Measurements from ENCODE around the gene FIGNL2.

Gene FIGNL2

DNA sequence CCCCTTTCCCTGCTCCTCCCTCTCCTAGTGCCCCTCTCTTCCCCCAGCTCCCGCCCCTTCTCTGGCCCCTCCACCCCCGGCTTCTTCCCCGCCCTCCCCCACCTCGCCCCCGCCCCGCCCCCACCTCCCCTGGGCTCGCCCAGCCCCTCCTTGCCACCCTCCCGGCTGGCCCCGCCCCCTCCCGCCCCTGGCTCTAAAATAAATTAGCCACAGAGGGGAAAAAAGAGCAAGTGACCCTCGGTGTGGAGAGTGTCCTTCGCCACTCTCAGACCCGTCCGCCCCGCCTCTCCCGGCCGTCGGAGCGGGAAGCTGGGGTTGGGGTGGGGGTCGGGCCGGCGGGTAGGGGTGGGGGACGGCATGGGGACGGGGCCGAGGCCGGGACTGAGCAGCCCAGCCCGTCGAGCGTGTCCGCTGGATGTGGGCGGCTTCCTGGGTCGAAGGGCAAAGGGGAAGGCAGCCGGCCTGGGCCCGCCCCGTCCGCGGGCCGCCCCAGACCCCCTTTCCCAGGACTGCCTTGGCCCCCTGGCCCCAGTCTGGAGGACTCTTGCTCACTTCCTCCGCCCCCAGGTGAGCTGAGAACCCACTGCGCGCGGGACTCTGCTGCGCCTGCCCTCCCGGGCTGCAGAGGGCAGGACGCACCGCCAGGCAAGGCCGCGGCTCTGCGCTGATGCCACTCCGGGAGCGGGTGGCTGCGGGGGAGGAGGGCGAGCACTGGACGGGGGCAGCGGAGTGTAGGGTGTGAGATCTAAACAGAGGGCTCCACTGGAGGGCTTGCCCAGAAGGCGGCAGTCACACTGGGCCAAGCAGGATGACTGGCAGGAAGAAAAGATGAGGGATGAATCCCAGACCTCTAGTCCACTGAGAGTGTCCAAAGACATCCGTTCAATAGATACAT lies 570 bp upstream of the FIGNL2 start:
- TF ChIP-seq POLR2A (IDR thresholded peaks at IDR 0.05; ENCODE audit: extremely low read depth, insufficient read length) (no peak), MYC (IDR thresholded peaks at IDR 0.05; ENCODE audit: low read depth, low read length) (no peak)
- TF ChIP-seq, protein P1, sequence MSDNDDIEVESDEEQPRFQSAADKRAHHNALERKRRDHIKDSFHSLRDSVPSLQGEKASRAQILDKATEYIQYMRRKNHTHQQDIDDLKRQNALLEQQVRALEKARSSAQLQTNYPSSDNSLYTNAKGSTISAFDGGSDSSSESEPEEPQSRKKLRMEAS (IDR thresholded peaks at IDR 0.05; ENCODE audit: low read depth, low read length), result no peak
- TF ChIP-seq, protein P2, sequence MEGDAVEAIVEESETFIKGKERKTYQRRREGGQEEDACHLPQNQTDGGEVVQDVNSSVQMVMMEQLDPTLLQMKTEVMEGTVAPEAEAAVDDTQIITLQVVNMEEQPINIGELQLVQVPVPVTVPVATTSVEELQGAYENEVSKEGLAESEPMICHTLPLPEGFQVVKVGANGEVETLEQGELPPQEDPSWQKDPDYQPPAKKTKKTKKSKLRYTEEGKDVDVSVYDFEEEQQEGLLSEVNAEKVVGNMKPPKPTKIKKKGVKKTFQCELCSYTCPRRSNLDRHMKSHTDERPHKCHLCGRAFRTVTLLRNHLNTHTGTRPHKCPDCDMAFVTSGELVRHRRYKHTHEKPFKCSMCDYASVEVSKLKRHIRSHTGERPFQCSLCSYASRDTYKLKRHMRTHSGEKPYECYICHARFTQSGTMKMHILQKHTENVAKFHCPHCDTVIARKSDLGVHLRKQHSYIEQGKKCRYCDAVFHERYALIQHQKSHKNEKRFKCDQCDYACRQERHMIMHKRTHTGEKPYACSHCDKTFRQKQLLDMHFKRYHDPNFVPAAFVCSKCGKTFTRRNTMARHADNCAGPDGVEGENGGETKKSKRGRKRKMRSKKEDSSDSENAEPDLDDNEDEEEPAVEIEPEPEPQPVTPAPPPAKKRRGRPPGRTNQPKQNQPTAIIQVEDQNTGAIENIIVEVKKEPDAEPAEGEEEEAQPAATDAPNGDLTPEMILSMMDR (IDR thresholded peaks at IDR 0.05; ENCODE audit: low read depth, low read length), result no peak
- H3K4me3 ChIP-seq (ENCODE audit: low read depth, low read length), result no peak overlapping the region
- DNase-seq (ENCODE audit: low read depth), result no peak

DNA sequence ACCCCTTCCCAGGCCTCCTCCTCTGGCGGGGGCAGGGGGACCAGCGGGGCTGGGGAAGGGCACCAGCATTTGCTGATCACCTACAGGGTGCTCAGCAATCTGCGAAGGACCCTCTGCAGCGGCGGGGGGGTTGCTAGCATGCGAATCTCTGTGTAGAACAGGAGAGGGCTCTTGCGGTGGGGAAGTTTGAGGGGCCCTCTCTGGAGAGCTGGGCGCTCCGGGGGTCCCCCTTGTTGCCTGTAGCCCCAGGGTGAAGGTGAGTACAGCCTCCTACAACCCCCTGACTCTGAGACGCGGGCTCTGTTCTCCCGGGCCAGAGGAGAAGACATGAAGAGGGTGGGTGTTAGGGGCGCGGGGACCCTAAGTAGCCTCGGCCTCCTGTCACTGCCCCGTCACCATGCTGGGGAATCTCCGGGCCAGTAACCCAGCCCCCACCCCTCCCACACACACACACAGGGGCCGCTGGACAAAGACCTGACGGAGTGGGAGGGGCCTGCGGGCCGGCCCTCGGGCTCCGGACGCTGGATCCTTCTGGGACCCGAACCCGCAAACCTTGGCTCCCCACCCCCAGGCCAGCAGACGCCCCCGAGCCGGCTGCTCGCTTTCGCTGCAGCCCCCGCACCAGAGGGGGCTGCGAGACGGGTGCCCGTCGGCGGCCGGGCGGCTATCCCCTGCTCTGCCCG lies 734 bp downstream of the FIGNL2 start:
- H3K4me3 ChIP-seq (ENCODE audit: low read depth, low read length), result no peak overlapping the region
- no peak for DNase-seq (ENCODE audit: low read depth)
- TF ChIP-seq, protein P2 (IDR thresholded peaks at IDR 0.05; ENCODE audit: low read depth, low read length), result no peak
- TF ChIP-seq, protein P1 (IDR thresholded peaks at IDR 0.05; ENCODE audit: low read depth, low read length), result no peak

DNA sequence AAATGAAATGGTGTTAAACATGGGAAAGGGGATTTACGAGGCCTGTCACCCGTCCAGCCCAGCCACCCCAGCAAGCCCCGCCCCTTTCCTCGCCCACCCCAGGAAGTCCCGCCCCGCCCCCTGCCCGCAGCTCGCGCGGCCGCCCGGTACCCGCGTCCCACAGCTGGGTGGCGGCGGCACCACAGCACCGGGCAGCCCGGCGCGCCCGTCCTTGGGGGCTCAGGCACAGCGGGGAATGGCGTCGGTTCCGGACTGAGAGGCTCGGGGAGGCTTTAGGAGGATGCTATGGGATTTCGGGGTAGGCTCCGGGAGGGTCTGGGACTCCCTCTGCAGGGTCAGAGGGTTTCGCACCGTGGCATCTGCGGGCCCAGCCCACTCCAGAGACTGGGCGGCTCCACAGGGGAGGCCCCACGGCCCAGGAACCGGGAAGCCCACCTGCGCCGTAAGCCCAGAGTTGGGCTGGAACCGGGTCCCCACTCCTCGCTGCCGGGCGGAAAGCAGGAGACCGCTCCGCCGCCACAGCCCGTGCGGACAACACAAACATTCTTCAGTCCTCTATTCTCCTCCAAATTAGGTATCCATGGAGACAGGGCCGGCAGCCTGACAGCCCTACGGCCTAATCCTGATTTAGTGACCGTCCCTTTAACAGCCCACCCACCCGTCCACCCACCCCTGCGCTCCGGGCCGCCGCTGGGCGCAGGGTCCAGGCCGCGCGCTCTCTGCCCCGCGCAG lies 1.4 kb downstream of the FIGNL2 start:
- peak; percentile 27 for DNase-seq (ENCODE audit: low read depth)
- TF ChIP-seq, protein P1 (IDR thresholded peaks at IDR 0.05; ENCODE audit: low read depth, low read length), result no peak
- TF ChIP-seq, protein P2 (IDR thresholded peaks at IDR 0.05; ENCODE audit: low read depth, low read length), result no peak
- TF ChIP-seq POLR2A (IDR thresholded peaks at IDR 0.05; ENCODE audit: extremely low read depth, insufficient read length) (no peak), MYC (IDR thresholded peaks at IDR 0.05; ENCODE audit: low read depth, low read length) (no peak)
- no peak overlapping the region for H3K4me3 ChIP-seq (ENCODE audit: low read depth, low read length)

GRCh38 chr12:51846271-51846691 lies 2.2 kb downstream of the FIGNL2 start:
- H3K4me3 ChIP-seq (ENCODE audit: low read depth, low read length), result no peak overlapping the region
- TF ChIP-seq, protein P1 (IDR thresholded peaks at IDR 0.05; ENCODE audit: low read depth, low read length), result no peak
- no peak for TF ChIP-seq POLR2A (IDR thresholded peaks at IDR 0.05; ENCODE audit: extremely low read depth, insufficient read length)
- TF ChIP-seq, protein P2 (IDR thresholded peaks at IDR 0.05; ENCODE audit: low read depth, low read length), result no peak
- TF ChIP-seq MYC (IDR thresholded peaks at IDR 0.05; ENCODE audit: low read depth, low read length), result no peak
- no peak for DNase-seq (ENCODE audit: low read depth)

DNA sequence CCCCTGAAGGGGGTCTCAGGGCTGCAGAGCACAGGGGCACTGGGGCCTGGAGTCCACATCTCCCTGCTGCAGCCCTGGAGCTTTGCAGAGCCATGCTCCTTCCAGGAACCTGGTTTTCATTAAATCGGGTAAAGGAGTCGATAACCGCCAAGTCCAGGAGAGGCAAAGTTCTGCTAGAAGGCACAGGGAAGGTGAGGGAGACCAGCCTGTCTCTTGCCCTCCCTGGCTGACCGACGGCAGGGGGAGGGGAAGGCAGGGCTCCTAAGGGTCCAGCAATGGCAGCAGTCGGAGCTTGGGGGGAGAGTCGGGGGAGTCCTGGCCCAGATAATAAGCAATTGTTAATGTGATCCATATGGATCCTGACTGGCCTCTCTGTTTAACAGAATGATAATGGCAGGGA lies 3.0 kb downstream of the FIGNL2 start:
- no peak for DNase-seq (ENCODE audit: low read depth)
- TF ChIP-seq, protein P1 (IDR thresholded peaks at IDR 0.05; ENCODE audit: low read depth, low read length), result no peak
- no peak for TF ChIP-seq POLR2A (IDR thresholded peaks at IDR 0.05; ENCODE audit: extremely low read depth, insufficient read length)
- TF ChIP-seq, protein P2 (IDR thresholded peaks at IDR 0.05; ENCODE audit: low read depth, low read length), result no peak
- H3K4me3 ChIP-seq (ENCODE audit: low read depth, low read length), result no peak overlapping the region
